Measurements from ENCODE around the gene WDR74. TPM values are rescaled to one million over a fixed set of nuclear protein-coding genes. Genes with fewer than 3 reads are reported as not detected.

Gene WDR74
- total and polyA plus RNA-seq, 2 of the 13 experiments (the other 11 are each of a cell fraction or from before 2014, with no cell fraction given), result 77.0 to 83.3 TPM

DNA sequence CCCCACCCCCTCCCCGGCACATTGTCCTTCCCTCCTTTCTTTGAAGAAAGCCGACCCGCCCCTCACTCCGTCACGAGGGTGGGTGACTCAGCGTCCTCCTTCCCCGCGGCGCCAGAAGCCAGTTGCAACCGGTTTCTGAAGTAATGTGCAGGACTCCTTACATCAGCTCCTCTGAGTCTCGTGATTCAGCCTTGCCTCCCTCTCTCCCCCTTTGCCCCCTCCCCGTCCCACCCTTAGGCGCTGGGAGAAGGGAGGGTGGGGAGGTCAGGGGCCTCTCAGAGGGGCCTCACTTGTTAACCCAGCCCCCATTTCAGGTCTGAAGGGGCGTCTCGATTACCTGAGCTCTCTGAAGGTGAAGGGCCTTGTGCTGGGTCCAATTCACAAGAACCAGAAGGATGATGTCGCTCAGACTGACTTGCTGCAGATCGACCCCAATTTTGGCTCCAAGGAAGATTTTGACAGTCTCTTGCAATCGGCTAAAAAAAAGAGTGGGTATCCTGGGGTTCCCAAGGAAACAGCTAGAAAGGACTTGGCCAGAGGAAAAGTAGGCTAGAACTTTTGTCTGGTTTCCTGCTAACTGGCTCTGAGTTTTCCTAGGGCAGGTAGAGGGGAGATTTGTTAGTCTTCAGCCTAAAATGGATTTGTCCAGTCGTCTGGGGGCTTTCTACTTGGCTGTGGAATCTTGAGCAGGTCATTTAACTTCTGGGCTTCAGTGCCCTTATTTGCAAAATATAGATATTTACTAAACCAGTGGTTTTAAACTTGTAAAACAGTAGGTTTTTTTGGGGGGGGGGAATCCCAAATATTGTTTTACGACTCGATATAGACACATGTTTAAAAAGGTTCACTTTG lies 42.4 kb upstream of the WDR74 start (continued):
- TF ChIP-seq, protein P1, sequence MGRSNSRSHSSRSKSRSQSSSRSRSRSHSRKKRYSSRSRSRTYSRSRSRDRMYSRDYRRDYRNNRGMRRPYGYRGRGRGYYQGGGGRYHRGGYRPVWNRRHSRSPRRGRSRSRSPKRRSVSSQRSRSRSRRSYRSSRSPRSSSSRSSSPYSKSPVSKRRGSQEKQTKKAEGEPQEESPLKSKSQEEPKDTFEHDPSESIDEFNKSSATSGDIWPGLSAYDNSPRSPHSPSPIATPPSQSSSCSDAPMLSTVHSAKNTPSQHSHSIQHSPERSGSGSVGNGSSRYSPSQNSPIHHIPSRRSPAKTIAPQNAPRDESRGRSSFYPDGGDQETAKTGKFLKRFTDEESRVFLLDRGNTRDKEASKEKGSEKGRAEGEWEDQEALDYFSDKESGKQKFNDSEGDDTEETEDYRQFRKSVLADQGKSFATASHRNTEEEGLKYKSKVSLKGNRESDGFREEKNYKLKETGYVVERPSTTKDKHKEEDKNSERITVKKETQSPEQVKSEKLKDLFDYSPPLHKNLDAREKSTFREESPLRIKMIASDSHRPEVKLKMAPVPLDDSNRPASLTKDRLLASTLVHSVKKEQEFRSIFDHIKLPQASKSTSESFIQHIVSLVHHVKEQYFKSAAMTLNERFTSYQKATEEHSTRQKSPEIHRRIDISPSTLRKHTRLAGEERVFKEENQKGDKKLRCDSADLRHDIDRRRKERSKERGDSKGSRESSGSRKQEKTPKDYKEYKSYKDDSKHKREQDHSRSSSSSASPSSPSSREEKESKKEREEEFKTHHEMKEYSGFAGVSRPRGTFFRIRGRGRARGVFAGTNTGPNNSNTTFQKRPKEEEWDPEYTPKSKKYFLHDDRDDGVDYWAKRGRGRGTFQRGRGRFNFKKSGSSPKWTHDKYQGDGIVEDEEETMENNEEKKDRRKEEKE (IDR thresholded peaks at IDR 0.05), result no peak
- no peak for TF ChIP-seq NONO (IDR thresholded peaks at IDR 0.05)
- no peak for TF ChIP-seq NONO (CRISPR knock-in tag; conservative IDR thresholded peaks at IDR 0.05)
- TF ChIP-seq, protein P2, sequence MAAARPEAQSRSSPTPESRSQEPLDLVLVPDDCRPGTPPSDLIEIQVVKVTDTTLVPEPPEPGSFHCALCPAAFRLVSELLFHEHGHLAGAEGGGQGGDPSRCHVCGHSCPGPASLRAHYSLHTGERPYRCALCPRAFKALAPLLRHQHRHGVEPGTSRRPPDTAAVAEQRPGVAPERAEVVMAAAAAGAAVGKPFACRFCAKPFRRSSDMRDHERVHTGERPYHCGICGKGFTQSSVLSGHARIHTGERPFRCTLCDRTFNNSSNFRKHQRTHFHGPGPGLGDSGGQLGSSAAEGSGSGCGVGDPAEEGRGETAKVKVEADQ (CRISPR knock-in tag; IDR thresholded peaks at IDR 0.05; ENCODE audit: borderline replicate concordance), result no peak
- TF ChIP-seq, protein P3, sequence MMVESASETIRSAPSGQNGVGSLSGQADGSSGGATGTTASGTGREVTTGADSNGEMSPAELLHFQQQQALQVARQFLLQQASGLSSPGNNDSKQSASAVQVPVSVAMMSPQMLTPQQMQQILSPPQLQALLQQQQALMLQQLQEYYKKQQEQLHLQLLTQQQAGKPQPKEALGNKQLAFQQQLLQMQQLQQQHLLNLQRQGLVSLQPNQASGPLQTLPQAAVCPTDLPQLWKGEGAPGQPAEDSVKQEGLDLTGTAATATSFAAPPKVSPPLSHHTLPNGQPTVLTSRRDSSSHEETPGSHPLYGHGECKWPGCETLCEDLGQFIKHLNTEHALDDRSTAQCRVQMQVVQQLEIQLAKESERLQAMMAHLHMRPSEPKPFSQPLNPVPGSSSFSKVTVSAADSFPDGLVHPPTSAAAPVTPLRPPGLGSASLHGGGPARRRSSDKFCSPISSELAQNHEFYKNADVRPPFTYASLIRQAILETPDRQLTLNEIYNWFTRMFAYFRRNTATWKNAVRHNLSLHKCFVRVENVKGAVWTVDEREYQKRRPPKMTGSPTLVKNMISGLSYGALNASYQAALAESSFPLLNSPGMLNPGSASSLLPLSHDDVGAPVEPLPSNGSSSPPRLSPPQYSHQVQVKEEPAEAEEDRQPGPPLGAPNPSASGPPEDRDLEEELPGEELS (CRISPR knock-in tag; IDR thresholded peaks at IDR 0.05), result no peak
- TF ChIP-seq MAF1 (CRISPR knock-in tag; IDR thresholded peaks at IDR 0.05; ENCODE audit: borderline replicate concordance), result no peak
- TF ChIP-seq MAFF (IDR thresholded peaks at IDR 0.05; ENCODE audit: low read depth, low read length), result no peak
- no peak for TF ChIP-seq ZMAT3 (CRISPR knock-in tag; conservative IDR thresholded peaks at IDR 0.05)
- TF ChIP-seq, protein P4, sequence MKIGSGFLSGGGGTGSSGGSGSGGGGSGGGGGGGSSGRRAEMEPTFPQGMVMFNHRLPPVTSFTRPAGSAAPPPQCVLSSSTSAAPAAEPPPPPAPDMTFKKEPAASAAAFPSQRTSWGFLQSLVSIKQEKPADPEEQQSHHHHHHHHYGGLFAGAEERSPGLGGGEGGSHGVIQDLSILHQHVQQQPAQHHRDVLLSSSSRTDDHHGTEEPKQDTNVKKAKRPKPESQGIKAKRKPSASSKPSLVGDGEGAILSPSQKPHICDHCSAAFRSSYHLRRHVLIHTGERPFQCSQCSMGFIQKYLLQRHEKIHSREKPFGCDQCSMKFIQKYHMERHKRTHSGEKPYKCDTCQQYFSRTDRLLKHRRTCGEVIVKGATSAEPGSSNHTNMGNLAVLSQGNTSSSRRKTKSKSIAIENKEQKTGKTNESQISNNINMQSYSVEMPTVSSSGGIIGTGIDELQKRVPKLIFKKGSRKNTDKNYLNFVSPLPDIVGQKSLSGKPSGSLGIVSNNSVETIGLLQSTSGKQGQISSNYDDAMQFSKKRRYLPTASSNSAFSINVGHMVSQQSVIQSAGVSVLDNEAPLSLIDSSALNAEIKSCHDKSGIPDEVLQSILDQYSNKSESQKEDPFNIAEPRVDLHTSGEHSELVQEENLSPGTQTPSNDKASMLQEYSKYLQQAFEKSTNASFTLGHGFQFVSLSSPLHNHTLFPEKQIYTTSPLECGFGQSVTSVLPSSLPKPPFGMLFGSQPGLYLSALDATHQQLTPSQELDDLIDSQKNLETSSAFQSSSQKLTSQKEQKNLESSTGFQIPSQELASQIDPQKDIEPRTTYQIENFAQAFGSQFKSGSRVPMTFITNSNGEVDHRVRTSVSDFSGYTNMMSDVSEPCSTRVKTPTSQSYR (CRISPR knock-in tag; IDR thresholded peaks at IDR 0.05; ENCODE audit: borderline replicate concordance), result no peak; the same call in 1 of the 2 replicates
- TF ChIP-seq, protein P5, sequence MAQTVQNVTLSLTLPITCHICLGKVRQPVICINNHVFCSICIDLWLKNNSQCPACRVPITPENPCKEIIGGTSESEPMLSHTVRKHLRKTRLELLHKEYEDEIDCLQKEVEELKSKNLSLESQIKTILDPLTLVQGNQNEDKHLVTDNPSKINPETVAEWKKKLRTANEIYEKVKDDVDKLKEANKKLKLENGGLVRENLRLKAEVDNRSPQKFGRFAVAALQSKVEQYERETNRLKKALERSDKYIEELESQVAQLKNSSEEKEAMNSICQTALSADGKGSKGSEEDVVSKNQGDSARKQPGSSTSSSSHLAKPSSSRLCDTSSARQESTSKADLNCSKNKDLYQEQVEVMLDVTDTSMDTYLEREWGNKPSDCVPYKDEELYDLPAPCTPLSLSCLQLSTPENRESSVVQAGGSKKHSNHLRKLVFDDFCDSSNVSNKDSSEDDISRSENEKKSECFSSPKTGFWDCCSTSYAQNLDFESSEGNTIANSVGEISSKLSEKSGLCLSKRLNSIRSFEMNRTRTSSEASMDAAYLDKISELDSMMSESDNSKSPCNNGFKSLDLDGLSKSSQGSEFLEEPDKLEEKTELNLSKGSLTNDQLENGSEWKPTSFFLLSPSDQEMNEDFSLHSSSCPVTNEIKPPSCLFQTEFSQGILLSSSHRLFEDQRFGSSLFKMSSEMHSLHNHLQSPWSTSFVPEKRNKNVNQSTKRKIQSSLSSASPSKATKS (CRISPR knock-in tag; IDR thresholded peaks at IDR 0.05), result no peak
- no peak for TF ChIP-seq SPEN (CRISPR knock-in tag; IDR thresholded peaks at IDR 0.05; ENCODE audit: low read depth)
- no peak for TF ChIP-seq ZSCAN31 (CRISPR knock-in tag; IDR thresholded peaks at IDR 0.05; ENCODE audit: low read depth)
- TF ChIP-seq, protein P6, sequence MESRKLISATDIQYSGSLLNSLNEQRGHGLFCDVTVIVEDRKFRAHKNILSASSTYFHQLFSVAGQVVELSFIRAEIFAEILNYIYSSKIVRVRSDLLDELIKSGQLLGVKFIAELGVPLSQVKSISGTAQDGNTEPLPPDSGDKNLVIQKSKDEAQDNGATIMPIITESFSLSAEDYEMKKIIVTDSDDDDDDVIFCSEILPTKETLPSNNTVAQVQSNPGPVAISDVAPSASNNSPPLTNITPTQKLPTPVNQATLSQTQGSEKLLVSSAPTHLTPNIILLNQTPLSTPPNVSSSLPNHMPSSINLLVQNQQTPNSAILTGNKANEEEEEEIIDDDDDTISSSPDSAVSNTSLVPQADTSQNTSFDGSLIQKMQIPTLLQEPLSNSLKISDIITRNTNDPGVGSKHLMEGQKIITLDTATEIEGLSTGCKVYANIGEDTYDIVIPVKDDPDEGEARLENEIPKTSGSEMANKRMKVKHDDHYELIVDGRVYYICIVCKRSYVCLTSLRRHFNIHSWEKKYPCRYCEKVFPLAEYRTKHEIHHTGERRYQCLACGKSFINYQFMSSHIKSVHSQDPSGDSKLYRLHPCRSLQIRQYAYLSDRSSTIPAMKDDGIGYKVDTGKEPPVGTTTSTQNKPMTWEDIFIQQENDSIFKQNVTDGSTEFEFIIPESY (CRISPR knock-in tag; IDR thresholded peaks at IDR 0.05), result no peak

All from HepG2 (cell line).